ENCODE measurements around the gene TEX9.
"Not testable (repeated sequence)": the region's sequence is repeated elsewhere in the genome, so short reads cannot be mapped to it uniquely, and the experiment has no call there.

TEX9 gene

GRCh38 chr15:56383010-56383409 is 17.8 kb downstream of the TEX9 start:
- TF ChIP-seq, protein P1, sequence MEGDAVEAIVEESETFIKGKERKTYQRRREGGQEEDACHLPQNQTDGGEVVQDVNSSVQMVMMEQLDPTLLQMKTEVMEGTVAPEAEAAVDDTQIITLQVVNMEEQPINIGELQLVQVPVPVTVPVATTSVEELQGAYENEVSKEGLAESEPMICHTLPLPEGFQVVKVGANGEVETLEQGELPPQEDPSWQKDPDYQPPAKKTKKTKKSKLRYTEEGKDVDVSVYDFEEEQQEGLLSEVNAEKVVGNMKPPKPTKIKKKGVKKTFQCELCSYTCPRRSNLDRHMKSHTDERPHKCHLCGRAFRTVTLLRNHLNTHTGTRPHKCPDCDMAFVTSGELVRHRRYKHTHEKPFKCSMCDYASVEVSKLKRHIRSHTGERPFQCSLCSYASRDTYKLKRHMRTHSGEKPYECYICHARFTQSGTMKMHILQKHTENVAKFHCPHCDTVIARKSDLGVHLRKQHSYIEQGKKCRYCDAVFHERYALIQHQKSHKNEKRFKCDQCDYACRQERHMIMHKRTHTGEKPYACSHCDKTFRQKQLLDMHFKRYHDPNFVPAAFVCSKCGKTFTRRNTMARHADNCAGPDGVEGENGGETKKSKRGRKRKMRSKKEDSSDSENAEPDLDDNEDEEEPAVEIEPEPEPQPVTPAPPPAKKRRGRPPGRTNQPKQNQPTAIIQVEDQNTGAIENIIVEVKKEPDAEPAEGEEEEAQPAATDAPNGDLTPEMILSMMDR (IDR thresholded peaks at IDR 0.05; ENCODE audit: low read depth, low read length), result no peak
- no peak overlapping the region for H3K4me3 ChIP-seq (ENCODE audit: low read depth, low read length)

- H3K4me3 ChIP-seq (ENCODE audit: low read depth, low read length), result no peak overlapping the region
- TF ChIP-seq, protein P1 (IDR thresholded peaks at IDR 0.05; ENCODE audit: low read depth, low read length), result no peak
Measured at GRCh38 chr15:56385908-56386307, 20.7 kb downstream of the TEX9 start.

DNA sequence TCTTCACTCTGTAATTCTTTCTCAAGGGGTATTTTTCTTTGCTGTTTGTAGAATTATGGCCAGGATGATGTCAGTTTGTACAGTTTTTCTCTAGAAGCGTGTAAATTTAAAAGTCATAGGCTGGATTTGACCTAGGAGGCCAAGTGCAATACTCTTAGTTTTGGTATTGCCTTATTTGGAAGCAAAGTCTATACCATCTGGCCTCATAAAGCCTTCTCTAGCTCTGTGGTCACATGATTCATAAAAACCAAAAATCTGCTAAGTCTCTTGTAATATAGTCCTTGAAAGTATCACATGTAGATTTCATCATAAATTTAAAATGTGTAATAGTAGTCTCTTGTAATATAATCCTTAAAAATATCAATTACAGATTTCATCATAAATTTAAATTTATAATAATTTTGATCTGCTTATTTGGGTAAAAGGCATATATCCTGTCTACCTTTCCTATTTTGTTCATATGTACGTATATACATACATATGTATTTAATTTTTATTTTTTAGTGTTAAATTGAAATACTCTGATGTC is 25.6 kb downstream of the TEX9 start:
- H3K4me3 ChIP-seq (ENCODE audit: low read depth, low read length), result no peak overlapping the region
- TF ChIP-seq, protein P1 (IDR thresholded peaks at IDR 0.05; ENCODE audit: low read depth, low read length), result no peak

DNA sequence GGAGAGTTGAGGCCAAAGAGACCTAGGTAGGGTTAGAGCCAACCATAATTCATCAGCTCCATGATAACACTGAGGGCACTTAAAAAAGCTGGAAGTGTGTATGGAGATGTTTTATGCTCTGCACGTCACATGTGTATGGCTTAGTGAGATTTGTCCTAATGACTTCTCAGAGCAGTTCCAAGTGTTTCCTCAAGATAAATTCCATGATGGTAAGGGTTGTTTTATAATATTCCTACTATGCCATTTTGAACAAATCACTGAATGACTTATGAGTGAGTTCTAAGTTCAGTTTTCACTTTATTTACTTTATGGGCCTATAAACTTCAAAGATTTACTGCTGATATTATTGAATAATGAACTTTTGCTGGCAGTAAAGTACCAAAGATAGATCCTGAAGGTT is 28.1 kb downstream of the TEX9 start:
- TF ChIP-seq, protein P1 (IDR thresholded peaks at IDR 0.05; ENCODE audit: low read depth, low read length), result no peak
- no peak overlapping the region for H3K4me3 ChIP-seq (ENCODE audit: low read depth, low read length)

GRCh38 chr15:56394909-56395308 is 29.7 kb downstream of the TEX9 start:
- no peak overlapping the region for H3K4me3 ChIP-seq (ENCODE audit: low read depth, low read length)
- TF ChIP-seq, protein P1 (IDR thresholded peaks at IDR 0.05; ENCODE audit: low read depth, low read length), result no peak

DNA sequence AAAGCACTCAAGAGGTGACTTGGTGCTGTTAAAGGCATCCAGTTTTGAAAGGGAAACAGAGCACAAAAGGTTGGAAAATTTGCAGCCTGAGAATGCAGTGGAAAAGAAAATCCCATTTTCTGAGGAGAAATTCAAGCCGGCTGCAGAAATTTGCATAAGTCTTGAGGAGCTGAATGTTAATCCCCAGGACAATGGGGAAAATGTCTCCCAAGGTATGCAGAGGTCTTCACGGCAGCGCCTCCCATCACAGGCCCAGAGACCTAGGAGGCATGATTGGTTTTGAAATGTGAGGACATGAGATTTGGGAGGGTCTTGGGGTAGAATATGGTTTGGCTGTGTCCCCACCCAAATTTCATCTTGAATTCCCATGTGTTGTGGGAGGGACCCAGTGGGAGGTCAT is 32.1 kb downstream of the TEX9 start:
- not testable (repeated sequence) for H3K4me3 ChIP-seq (ENCODE audit: low read depth, low read length)

GRCh38 chr15:56399209-56399608 is 34.0 kb downstream of the TEX9 start:
- H3K4me3 ChIP-seq (ENCODE audit: low read depth, low read length), result not testable (repeated sequence)

- TF ChIP-seq, protein P1 (IDR thresholded peaks at IDR 0.05; ENCODE audit: low read depth, low read length), result no peak
- no peak overlapping the region for H3K4me3 ChIP-seq (ENCODE audit: low read depth, low read length)
Measured at GRCh38 chr15:56410721-56411120, 45.5 kb downstream of the TEX9 start.
